Loucy (cell line): Measurements from ENCODE around the gene SERPINB6.

ENCODE experiments used
- CTCF ChIP-seq: fragments of 200-600 bp; sonication (generic); conservative IDR thresholded peaks from 2 replicates; pipeline ENCODE4 v1.5.1; 2014; ENCODE audit warnings: mild to moderate bottlenecking, antibody characterized with exemption, low read length
- EZH2phosphoT487 ChIP-seq: fragments of 200-600 bp; IDR thresholded peaks from 2 replicates; pipeline ENCODE4 v1.6.1; 2018; ENCODE audit warnings: antibody characterized with exemption, mild to moderate bottlenecking, moderate library complexity, borderline replicate concordance

GRCh38 chr6:2980465-2980855 lies 9.1 kb upstream of the SERPINB6 start:
- TF ChIP-seq CTCF (no peak), EZH2phosphoT487 (no peak)
